Lower leg skin (tissue), 4 donors: ENCODE results near the gene LIPH. TPM values are rescaled to one million over a fixed set of nuclear protein-coding genes. Genes with fewer than 3 reads are reported as not detected.

Source experiments
- DNase-seq, 2 donors: peaks; one replicate each; pipeline ENCODE4 v3.0.0-alpha.2; 2019; ENCODE audit warnings: low spot score in 2 of 2
- H3K4me3 ChIP-seq: fragments of 200-600 bp; sonication (generic); 2 replicates; pipeline ENCODE4 v1.5.1; 2017; ENCODE audit warnings: mild to moderate bottlenecking, low read depth; ENCODE audit not compliant: poor library complexity, severe bottlenecking
- POLR2A ChIP-seq, 2 donors: fragments of 450-650 bp; IDR thresholded peaks; one replicate each; pipeline ENCODE4 v1.6.1; 2016 to 2017; ENCODE audit warnings: antibody characterized with exemption in 2 of 2, mild to moderate bottlenecking in 1 of 2, moderate library complexity in 1 of 2
- whole genome bisulfite sequencing, 2 donors: methylation state at CpG; one replicate each; pipeline ENCODE4 v1.1.5; 2018; 5-methylcytosine and 5-hydroxymethylcytosine counted together
- intact Hi-C: fragments of 100-400 bp; cut with DNase I; formaldehyde crosslinking; loops from one replicate; pipeline ENCODE4 v1.15.0; 2023; ENCODE audit warnings: low total_unique reads
- total RNA-seq, 4 donors: library from RNA; depleted of rRNA; stranded (reverse); fragments of >200 nt; gene quantifications; one replicate each; pipeline ENCODE4 v1.1.0, GENCODE V29; 2016
- TF ChIP-seq, protein P1 (sequence below), 3 donors: fragments of 450-650 bp; IDR thresholded peaks; one replicate each; pipeline ENCODE4 v1.5.1; 2016; ENCODE audit warnings: antibody characterized with exemption in 3 of 3, mild to moderate bottlenecking in 3 of 3, moderate library complexity in 2 of 3

LIPH gene
- total RNA-seq, 4 donors from 2014 or later: 8.2 to 22.8 (median 17.0) TPM

DNA sequence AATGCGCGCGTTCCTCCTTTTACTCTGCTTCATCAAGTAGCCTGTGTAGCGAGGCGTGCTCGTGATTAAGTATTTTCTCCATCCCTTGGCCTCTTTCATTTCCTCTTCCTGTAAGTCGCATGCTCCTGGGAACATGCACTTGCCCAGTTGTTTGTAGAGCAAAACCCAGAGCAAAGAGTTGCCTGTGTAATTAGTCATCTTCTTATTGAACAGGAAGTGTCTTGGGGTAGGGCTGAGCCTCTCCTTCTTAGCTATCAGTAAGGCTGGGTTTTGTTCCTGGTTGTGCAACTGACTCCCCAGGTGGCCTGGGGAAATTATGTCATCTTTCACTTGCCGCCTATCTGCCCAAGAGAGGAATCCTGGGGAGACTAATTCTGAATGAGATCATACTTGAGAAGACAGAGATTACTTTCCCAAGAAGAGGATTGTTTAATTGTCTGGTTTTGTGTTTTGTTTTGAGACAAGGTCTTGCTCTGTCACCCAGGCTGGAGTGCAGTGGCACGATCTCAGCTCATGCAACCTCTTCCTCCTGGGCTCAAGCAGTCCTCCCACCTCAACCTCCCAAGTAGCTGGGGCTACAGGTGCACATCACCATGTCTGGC lies 14.9 kb downstream of the LIPH start:
- WGBS, 2 donors: 34 to 38% methylated on average over 9 of the region's 9 CpGs
- no peak overlapping the region for H3K4me3 ChIP-seq
- peak; percentile 45 to 81 for DNase-seq
- TF ChIP-seq, protein P1, sequence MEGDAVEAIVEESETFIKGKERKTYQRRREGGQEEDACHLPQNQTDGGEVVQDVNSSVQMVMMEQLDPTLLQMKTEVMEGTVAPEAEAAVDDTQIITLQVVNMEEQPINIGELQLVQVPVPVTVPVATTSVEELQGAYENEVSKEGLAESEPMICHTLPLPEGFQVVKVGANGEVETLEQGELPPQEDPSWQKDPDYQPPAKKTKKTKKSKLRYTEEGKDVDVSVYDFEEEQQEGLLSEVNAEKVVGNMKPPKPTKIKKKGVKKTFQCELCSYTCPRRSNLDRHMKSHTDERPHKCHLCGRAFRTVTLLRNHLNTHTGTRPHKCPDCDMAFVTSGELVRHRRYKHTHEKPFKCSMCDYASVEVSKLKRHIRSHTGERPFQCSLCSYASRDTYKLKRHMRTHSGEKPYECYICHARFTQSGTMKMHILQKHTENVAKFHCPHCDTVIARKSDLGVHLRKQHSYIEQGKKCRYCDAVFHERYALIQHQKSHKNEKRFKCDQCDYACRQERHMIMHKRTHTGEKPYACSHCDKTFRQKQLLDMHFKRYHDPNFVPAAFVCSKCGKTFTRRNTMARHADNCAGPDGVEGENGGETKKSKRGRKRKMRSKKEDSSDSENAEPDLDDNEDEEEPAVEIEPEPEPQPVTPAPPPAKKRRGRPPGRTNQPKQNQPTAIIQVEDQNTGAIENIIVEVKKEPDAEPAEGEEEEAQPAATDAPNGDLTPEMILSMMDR (IDR thresholded peaks at IDR 0.05): no peak
- TF ChIP-seq POLR2A (IDR thresholded peaks at IDR 0.05): no peak
- intact Hi-C loops: no loop called here

DNA sequence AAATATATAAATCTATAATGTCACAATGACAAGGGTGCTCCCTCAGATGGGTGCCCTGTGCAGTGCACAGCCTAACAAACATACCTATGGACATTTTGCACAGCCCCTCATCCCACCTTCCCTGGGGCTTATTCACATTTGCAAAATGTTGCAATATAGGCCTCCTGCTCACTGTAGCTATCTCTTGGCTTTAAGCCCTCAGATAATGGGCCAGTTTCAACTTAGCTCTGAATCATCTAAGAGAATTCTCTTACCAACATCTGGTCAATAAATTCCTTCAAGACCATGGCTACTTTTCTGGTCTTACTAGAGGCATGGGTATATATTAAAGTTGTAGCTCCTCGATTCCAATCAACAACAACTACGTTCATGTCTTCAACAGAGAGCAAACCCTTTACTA lies 17.9 kb downstream of the LIPH start:
- H3K4me3 ChIP-seq: no peak overlapping the region
- intact Hi-C loops: no loop called here
- 85 to 87% methylated on average over 2 of the region's 2 CpGs for WGBS, 2 donors
- TF ChIP-seq, protein P1 (IDR thresholded peaks at IDR 0.05): no peak
- no peak for TF ChIP-seq POLR2A (IDR thresholded peaks at IDR 0.05)
- DNase-seq: no peak

DNA sequence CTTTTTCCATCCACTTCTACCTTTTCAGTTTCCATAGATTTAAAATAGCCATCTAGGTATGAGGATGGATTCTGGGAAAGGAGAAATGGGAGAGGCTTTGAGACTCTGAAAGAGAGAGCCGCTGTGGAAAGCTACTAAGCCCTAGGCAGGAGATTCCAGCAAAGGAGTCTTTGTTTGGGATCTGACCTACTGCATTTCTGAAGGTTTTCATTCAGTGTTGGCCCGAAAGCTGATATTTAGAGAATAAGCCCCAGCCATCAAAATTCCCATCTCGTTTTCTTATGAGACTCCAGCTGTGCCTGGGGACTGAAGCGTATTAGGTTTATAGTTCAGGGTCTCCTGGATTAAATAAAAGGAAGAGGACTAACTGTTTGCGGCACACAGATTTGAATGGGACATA lies 19.5 kb downstream of the LIPH start:
- TF ChIP-seq POLR2A (IDR thresholded peaks at IDR 0.05): no peak
- TF ChIP-seq, protein P1 (IDR thresholded peaks at IDR 0.05): no peak
- H3K4me3 ChIP-seq: no peak overlapping the region
- DNase-seq: no peak
- 56 to 58% methylated on average over 5 of the region's 5 CpGs for WGBS, 2 donors
- intact Hi-C loops: no loop called here

DNA sequence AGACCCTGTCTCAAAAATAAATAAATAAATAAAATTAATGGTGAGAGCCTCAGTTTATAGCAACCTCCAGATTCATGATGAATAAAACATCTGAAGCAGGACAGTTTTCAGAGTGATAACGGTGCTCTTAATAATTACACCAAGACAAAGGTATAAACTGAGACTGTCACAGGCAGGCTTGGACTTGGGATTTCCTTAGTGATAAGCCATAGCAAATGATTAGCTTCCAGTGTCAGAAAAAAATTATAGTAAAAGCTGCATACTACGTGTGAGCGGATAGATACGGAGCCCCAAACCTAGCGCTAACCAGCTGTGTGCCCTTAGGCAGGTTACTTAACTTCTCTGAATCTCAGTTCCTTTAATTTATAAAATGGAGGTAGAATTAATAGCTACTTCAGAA lies 21.5 kb downstream of the LIPH start:
- peak in 1 of 2 donors; percentile 9 for DNase-seq
- intact Hi-C loops: no loop called here
- 50 to 51% methylated on average over 5 of the region's 5 CpGs for WGBS, 2 donors
- TF ChIP-seq, protein P1 (IDR thresholded peaks at IDR 0.05): no peak
- TF ChIP-seq POLR2A (IDR thresholded peaks at IDR 0.05): no peak
- H3K4me3 ChIP-seq: no peak overlapping the region

DNA sequence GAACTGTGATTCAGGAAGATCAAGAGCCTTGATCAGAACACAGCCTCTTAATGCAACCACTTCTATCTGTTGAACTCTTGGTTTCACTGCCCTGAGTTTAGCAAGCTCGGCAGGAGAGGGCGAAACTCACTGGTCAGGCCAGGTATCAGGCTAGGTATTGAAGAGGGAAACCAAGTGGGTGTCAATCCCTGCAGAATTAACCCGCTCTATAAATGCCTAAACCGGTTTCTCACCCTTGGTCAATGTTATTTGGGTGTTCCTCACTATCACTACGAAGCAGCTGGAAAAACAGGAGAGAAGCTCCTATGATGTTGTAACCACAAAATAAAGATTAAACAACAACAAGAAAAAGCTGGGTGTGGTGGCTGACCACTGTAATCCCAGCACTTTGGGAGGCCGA lies 23.9 kb downstream of the LIPH start:
- 63 to 67% methylated on average over 6 of the region's 6 CpGs for WGBS, 2 donors
- no peak for DNase-seq
- H3K4me3 ChIP-seq: no peak overlapping the region
- intact Hi-C loops: no loop called here
- TF ChIP-seq POLR2A (IDR thresholded peaks at IDR 0.05): no peak
- TF ChIP-seq, protein P1 (IDR thresholded peaks at IDR 0.05): no peak

DNA sequence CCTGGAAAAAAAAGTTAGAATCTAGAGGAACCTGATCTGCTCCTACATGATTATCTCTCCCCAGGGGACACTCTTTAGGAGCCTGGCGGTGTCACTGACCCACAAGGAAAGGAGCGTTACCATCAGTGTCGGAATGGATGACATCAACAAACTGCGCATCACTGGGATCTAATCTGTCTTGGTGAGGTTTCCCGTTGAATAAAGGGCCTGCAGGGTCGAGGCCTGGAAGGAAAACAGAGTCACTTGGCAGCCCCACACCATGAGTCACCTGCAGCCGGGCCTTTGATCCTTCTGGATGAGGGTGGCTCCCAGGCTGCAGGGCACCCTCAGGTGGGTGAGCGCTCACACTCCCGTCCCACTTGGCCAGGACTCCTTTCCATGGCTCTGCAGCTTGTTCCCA lies 25.0 kb downstream of the LIPH start:
- TF ChIP-seq POLR2A (IDR thresholded peaks at IDR 0.05): no peak
- TF ChIP-seq, protein P1 (IDR thresholded peaks at IDR 0.05): no peak
- no peak for DNase-seq
- intact Hi-C loops: no loop called here
- WGBS, 2 donors: 35 to 46% methylated on average over 9 of the region's 9 CpGs
- H3K4me3 ChIP-seq: no peak overlapping the region
